GM21529 (cell line): Measurements from ENCODE around the gene RETN.

Source experiments
- ATAC-seq: cut with Tn5 transposase; IDR thresholded peaks from one replicate; pipeline ENCODE4 v1.9.1; 2021; ENCODE audit not compliant: unreplicated experiment

Gene RETN

GRCh38 chr19:7668842-7669241, at the start of gene RETN:
RETN (plus strand) TSS chr19:7669049; CDS start chr19:7669327, 278 bp downstream.
- ATAC-seq, result no peak

GRCh38 chr19:7619671-7620441, 49.0 kb upstream of the RETN start:
- no peak for ATAC-seq

GRCh38 chr19:7620442-7621412, 48.1 kb upstream of the RETN start:
- no peak for ATAC-seq

GRCh38 chr19:7622933-7623685, 45.7 kb upstream of the RETN start:
- ATAC-seq, result no peak

GRCh38 chr19:7623725-7624603, 44.9 kb upstream of the RETN start:
- no peak for ATAC-seq

- no peak for ATAC-seq
Observed at GRCh38 chr19:7624810-7625209, 44.0 kb upstream of the RETN start.

GRCh38 chr19:7625763-7626372, 43.0 kb upstream of the RETN start:
- no peak for ATAC-seq

- no peak for ATAC-seq
Observed at GRCh38 chr19:7627166-7627565, 41.7 kb upstream of the RETN start.

GRCh38 chr19:7628589-7629311, 40.1 kb upstream of the RETN start:
- ATAC-seq, result no peak

- ATAC-seq, result peak; percentile 91
Observed at GRCh38 chr19:7629347-7630054, 39.3 kb upstream of the RETN start, which contains the start of the genes PET100 and XAB2. PET100 (plus strand) TSS chr19:7629793; CDS start chr19:7629834, 41 bp downstream. XAB2 (minus strand) TSS chr19:7629545; CDS start chr19:7629527, 18 bp downstream.

- no peak for ATAC-seq
Observed at GRCh38 chr19:7631577-7631976, 37.3 kb upstream of the RETN start.

GRCh38 chr19:7632340-7633203, 36.3 kb upstream of the RETN start:
- no peak for ATAC-seq

GRCh38 chr19:7633698-7634097, 35.2 kb upstream of the RETN start, which contains the start of gene PCP2:
PCP2 (minus strand) TSS chr19:7633719; CDS start chr19:7633457, 262 bp downstream.
- ATAC-seq, result no peak

- ATAC-seq, result no peak
Observed at GRCh38 chr19:7635670-7636069, 33.2 kb upstream of the RETN start.

- ATAC-seq, result no peak
Observed at GRCh38 chr19:7636317-7636690, 32.5 kb upstream of the RETN start.

- ATAC-seq, result no peak
Observed at GRCh38 chr19:7636691-7637373, 32.0 kb upstream of the RETN start, which contains the start of gene STXBP2. STXBP2 (plus strand) TSS chr19:7637110; CDS start chr19:7637150, 40 bp downstream.
